ENCODE results near the gene UBP1. TPM values are rescaled to one million over a fixed set of nuclear protein-coding genes. Genes with fewer than 3 reads are reported as not detected.

Gene UBP1
- total RNA-seq, 4 donors from 2014 or later: 73.6 to 95.2 (median 80.6) TPM

DNA sequence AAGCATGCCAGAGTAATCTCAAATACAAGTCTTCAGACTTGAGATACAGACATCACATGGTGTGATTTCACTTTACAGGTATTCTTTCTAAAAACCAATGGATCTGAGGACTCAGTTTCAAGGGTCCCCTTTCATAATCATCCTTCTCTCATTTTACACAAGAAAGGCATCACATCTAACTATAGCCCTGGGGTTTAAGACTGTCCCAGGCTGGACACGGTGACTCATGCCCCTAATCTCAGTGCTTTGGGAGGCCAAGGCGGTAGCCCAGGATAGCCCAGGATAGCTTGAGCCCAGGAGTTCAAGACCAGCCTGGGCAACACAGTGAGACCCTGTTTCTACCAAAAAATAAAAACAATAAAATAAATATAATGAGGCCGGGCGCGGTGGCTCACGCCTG is 36.4 kb downstream of the UBP1 start:
- TF ChIP-seq, protein P1, sequence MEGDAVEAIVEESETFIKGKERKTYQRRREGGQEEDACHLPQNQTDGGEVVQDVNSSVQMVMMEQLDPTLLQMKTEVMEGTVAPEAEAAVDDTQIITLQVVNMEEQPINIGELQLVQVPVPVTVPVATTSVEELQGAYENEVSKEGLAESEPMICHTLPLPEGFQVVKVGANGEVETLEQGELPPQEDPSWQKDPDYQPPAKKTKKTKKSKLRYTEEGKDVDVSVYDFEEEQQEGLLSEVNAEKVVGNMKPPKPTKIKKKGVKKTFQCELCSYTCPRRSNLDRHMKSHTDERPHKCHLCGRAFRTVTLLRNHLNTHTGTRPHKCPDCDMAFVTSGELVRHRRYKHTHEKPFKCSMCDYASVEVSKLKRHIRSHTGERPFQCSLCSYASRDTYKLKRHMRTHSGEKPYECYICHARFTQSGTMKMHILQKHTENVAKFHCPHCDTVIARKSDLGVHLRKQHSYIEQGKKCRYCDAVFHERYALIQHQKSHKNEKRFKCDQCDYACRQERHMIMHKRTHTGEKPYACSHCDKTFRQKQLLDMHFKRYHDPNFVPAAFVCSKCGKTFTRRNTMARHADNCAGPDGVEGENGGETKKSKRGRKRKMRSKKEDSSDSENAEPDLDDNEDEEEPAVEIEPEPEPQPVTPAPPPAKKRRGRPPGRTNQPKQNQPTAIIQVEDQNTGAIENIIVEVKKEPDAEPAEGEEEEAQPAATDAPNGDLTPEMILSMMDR (IDR thresholded peaks at IDR 0.05): no peak
- TF ChIP-seq POLR2AphosphoS5 (IDR thresholded peaks at IDR 0.05): no peak
- no peak for TF ChIP-seq EP300 (IDR thresholded peaks at IDR 0.05)
- TF ChIP-seq POLR2A (IDR thresholded peaks at IDR 0.05): no peak
- no peak for ATAC-seq
- 99 to 100% methylated on average over 1 to 6 of the region's 6 CpGs for WGBS, 2 donors (ENCODE audit: low coverage in 1 of 2)
- H3K27me3 ChIP-seq: no peaks in the 10 kb centered on the region
- no peaks in the 10 kb centered on the region for H3K4me1 ChIP-seq
- H3K4me3 ChIP-seq: no peak overlapping the region
- H3K36me3 ChIP-seq: peaks cover 15 to 98% of the 10 kb centered on the region in 2 donors
- no peak overlapping the region for H3K27ac ChIP-seq
- H3K9me3 ChIP-seq: no peaks in the 10 kb centered on the region

DNA sequence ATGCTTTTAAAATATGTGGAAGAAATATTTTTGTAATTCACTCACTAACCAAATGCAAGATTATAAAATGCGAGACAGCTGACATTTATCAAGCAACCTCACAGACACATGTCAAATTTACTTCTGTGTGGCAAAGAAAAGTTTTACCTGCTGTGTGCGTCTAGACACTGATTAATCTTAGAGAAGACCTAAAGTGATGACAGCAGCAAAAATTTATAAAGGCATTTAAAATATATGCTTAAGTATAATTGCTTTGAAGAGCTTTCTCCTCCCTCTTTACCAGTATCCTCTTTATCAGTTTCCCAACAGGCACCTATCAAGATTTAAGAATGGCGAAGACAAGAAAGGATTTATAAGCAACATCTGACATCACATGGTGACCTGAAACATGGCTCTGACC is 37.3 kb downstream of the UBP1 start:
- peaks cover 15 to 98% of the 10 kb centered on the region in 2 donors for H3K36me3 ChIP-seq

DNA sequence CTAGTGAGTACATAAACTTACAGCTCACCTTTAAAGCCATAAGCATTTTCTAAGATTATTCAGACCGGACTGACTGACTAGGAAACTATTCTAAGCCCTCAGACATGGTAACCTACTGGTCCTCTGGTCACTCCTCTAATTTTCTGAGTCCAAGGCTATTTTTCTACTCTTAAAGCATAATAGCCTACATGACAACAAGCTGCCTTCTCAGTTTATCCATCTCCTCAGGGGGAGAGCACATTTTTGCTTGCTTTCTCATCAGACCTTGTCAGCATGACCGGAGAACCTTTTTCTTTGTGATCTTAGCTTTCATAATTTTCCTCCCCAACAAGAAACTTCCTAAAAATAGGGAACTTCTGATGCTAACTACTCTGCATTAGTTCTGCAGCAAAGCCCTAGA is 38.4 kb downstream of the UBP1 start:
- Histone ChIP-seq H3K36me3 (peaks cover 15 to 98% of the 10 kb centered on the region in 2 donors), H3K27ac (no peak overlapping the region), H3K9me3 (no peaks in the 10 kb centered on the region), H3K4me1 (no peaks in the 10 kb centered on the region), H3K27me3 (no peaks in the 10 kb centered on the region), H3K4me3 (no peak overlapping the region)
- no peak for TF ChIP-seq POLR2AphosphoS5 (IDR thresholded peaks at IDR 0.05)
- WGBS, 2 donors (ENCODE audit: low coverage in 1 of 2): 93 to 100% methylated on average over 1 to 2 of the region's 2 CpGs
- no peak for ATAC-seq

More for the DNA sequence above, 37.3 kb downstream of the UBP1 start:
- Histone ChIP-seq H3K4me3 (no peak overlapping the region), H3K27ac (no peak overlapping the region), H3K27me3 (no peaks in the 10 kb centered on the region), H3K4me1 (no peaks in the 10 kb centered on the region), H3K9me3 (no peaks in the 10 kb centered on the region)
- no peak for ATAC-seq
- TF ChIP-seq, protein P1 (IDR thresholded peaks at IDR 0.05): no peak
- no peak for TF ChIP-seq POLR2A (IDR thresholded peaks at IDR 0.05)
- TF ChIP-seq EP300 (IDR thresholded peaks at IDR 0.05): no peak
- no peak for TF ChIP-seq POLR2AphosphoS5 (IDR thresholded peaks at IDR 0.05)
- 90 to 91% methylated on average over 3 of the region's 3 CpGs for WGBS, 2 donors (ENCODE audit: low coverage in 1 of 2)

DNA sequence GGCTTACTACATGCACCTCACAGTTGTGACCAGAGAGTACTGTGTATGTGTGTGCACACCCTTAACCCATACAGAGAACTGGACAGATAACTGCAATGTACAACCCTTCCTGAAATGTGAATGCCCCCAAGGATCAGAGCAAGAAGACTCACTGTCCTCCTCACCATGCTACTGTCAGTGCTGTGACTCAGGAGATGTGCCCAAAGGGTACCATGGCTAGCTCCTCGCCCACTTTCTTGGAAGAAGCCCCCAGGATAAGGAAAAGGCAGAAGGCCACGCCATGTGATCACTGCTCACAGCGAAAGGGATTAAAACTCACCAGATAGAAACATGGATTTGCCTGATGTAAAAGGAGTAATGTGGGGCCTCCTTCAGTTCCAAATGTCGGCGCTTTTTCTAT is 41.8 kb downstream of the UBP1 start:
- Histone ChIP-seq H3K9me3 (no peaks in the 10 kb centered on the region), H3K36me3 (peaks cover 15 to 99% of the 10 kb centered on the region in 2 donors), H3K27me3 (no peaks in the 10 kb centered on the region), H3K4me3 (no peak overlapping the region), H3K4me1 (no peaks in the 10 kb centered on the region), H3K27ac (no peak overlapping the region)
- no peak for ATAC-seq
- WGBS, 2 donors (ENCODE audit: low coverage in 1 of 2): 96 to 97% methylated on average over 4 of the region's 5 CpGs
- TF ChIP-seq POLR2AphosphoS5 (IDR thresholded peaks at IDR 0.05) (no peak), POLR2A (IDR thresholded peaks at IDR 0.05) (no peak), EP300 (IDR thresholded peaks at IDR 0.05) (no peak)
- TF ChIP-seq, protein P1 (IDR thresholded peaks at IDR 0.05): no peak

DNA sequence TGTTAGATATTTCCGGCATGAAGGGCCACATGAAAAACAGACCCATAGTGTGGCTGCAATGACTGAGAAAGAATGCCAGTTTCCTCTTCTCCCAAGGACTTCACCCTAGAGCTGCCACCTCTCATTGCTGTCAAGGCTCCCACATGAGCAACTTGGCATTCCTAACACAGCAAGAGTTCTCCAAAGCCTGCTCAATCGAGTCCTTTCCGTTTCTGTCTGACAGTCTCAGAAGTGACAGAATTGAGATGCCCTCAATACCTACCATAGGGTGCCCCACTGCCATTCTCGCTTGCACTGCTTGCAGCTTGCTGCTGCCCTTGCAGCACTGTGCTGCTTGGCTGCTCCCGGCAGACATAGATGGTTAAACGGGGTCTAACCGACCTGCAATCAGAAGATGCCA is 44.3 kb downstream of the UBP1 start:
- TF ChIP-seq EP300 (IDR thresholded peaks at IDR 0.05): no peak
- TF ChIP-seq POLR2AphosphoS5 (IDR thresholded peaks at IDR 0.05): no peak
- TF ChIP-seq POLR2A (IDR thresholded peaks at IDR 0.05): no peak
- TF ChIP-seq, protein P1 (IDR thresholded peaks at IDR 0.05): no peak
- no peak overlapping the region for H3K4me3 ChIP-seq
- H3K27ac ChIP-seq: no peak overlapping the region
- H3K4me1 ChIP-seq: peaks cover 0 to 6% (median 0%) of the 10 kb centered on the region in 3 donors
- 86 to 100% methylated on average over 1 to 3 of the region's 7 CpGs for WGBS, 2 donors (ENCODE audit: low coverage in 1 of 2)
- ATAC-seq: no peak
- no peaks in the 10 kb centered on the region for H3K9me3 ChIP-seq
- H3K36me3 ChIP-seq: peaks cover 8 to 99% of the 10 kb centered on the region in 2 donors
- H3K27me3 ChIP-seq: no peaks in the 10 kb centered on the region

All from gastroesophageal sphincter (tissue), 4 donors.